ENCODE data around the gene PLAGL2. TPM values are rescaled to one million over a fixed set of nuclear protein-coding genes. Genes with fewer than 3 reads are reported as not detected.

The PLAGL2 gene
- total and polyA plus RNA-seq, 5 donors = 4.1 to 7.8 (median 6.7) TPM

Other genes starting within 250 kb of the PLAGL2 start
- gene XKR7, start 239.6 kb downstream of the PLAGL2 start, total RNA-seq = not detected
- gene XKR7, start 239.6 kb downstream of the PLAGL2 start, polyA plus RNA-seq = under 0.01 TPM
- 1 to 10 TPM; 5.6 to 9.6 (median 7.8) TPM for gene CCM2L, start 197.3 kb downstream of the PLAGL2 start, total RNA-seq
- 10.3 TPM for gene CCM2L, start 197.3 kb downstream of the PLAGL2 start, polyA plus RNA-seq
- gene HCK, start 155.5 kb downstream of the PLAGL2 start, total RNA-seq = 1 to 10 TPM; 5.1 to 9.0 (median 7.8) TPM
- gene HCK, start 155.5 kb downstream of the PLAGL2 start, polyA plus RNA-seq = 2.2 TPM
- gene TM9SF4, start 98.0 kb downstream of the PLAGL2 start, total RNA-seq = 10 to 100 TPM; 31.4 to 42.5 (median 35.0) TPM
- gene TM9SF4, start 98.0 kb downstream of the PLAGL2 start, polyA plus RNA-seq = 20.2 TPM
- 10 to 100 TPM; 27.3 to 29.3 (median 28.0) TPM for gene POFUT1, start 137 bp upstream of the PLAGL2 start, total RNA-seq
- gene POFUT1, start 137 bp upstream of the PLAGL2 start, polyA plus RNA-seq = 16.6 TPM
- 10 to 100 TPM; 13.0 to 21.1 (median 14.0) TPM for gene KIF3B, start 69.9 kb upstream of the PLAGL2 start, total RNA-seq
- 5.2 TPM for gene KIF3B, start 69.9 kb upstream of the PLAGL2 start, polyA plus RNA-seq
- 10 to 100 TPM; 34.1 to 51.3 (median 39.8) TPM for gene ASXL1, start 150.6 kb upstream of the PLAGL2 start, total RNA-seq
- 19.1 TPM for gene ASXL1, start 150.6 kb upstream of the PLAGL2 start, polyA plus RNA-seq